Activated CD4-positive, alpha-beta T cell treated with anti-CD3 and anti-CD28 coated beads, Interleukin-2, amount 50 U/mL, for 48 hours (primary cell): ENCODE data around the gene PXMP4.
"Not testable (repeated sequence)": the region's sequence is repeated elsewhere in the genome, so short reads cannot be mapped to it uniquely, and the experiment has no call there.

Experiments
- DNase-seq, 2 experiments: peaks; one replicate each; pipeline ENCODE4 v3.0.0-alpha.2; 2020

Gene PXMP4, protein sequence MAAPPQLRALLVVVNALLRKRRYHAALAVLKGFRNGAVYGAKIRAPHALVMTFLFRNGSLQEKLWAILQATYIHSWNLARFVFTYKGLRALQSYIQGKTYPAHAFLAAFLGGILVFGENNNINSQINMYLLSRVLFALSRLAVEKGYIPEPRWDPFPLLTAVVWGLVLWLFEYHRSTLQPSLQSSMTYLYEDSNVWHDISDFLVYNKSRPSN

DNA sequence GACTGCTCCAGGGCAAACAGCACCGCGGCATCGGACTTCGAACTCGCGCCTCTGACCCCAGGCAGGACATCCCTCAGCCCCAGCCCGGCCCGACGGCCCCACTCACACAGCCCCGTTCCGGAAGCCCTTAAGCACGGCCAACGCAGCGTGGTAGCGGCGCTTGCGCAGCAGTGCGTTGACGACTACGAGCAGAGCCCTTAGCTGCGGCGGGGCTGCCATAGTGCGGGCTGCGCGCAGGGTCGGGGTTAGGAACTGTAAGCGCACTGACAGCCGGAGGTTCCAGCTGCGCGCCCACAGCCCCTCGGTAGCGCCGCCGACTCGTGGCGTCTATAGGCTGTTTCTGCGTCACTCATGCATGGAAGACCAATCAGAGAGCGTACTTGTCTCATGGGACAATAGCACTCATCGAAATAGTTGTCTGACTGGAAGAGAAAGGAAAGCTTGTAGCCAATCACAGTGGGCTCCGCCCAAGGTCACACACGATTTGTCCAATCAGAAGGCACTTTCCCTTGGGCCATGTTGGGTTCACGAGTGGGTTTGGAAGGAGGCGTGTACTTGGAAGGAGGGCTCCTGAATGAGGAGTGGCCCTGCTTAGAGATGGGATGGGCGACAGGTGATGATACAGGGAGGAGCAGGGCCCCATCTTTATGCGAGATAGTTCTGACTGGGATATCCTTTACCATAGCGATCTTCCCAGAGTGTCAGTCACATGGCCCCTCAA, at the start of gene PXMP4:
Gene PXMP4, minus strand, starts transcription at position 322 of the 721 bp plus-strand sequence. Its CDS starts 103 bp downstream, at position 219.
- DNase-seq = peak; percentile 80 to 89

DNA sequence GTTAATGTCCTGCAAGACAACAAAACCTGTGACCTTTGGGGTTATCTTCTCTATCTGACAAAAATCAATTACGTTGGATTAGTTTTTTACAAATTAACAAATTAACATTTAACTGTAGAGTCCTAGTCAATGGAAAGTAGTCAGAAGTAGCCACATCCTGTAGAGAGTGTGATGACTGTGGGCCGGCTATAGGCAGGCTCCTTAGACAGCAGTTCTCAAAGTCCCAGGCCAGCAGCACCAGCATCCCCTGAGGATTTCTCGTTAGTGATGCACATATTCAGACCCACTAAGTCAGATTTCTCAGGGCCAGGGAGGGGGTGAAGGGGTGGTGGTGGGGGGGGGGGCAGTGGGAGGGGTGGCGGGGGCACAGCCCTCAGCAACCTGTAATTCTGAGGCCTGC, 48.9 kb upstream of the PXMP4 start:
- DNase-seq = no peak

DNA sequence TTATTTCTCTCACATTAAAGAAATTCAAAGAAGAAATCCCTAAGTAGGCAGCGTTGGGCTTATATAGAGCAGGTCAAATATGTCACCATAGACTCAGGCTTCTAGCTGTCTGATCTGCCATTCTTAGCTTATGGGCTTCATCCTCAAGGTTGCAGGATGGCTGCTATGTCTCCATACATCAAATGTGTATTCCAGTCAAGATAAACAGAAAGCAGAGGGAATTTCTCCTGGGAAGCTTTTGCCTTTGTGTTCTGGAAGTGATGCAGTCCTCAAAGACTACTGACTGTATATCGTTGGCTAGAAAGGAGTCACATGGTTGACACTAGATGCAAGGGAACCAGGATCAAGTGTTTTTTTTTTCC, 47.6 kb upstream of the PXMP4 start:
- DNase-seq = no peak

DNA sequence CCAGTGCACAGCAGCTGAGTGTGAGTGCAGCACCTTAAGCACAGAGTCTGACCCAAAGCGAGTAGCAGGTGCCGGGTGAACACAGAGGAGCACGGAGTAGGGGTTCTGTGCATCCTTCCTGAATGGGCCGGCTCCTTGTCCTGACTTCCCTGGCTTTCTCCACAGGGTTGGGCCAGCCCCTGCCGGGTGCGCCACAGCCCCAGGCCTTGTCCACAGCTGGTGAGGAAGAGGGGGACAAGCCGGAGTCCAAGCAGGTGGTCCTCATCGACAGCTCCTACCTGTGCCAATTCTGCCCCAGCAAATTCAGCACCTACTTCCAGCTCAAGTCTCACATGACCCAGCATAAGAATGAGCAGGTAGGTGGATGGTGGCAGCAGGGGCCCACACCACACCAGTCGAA, 46.6 kb upstream of the PXMP4 start:
- no peak for DNase-seq

DNA sequence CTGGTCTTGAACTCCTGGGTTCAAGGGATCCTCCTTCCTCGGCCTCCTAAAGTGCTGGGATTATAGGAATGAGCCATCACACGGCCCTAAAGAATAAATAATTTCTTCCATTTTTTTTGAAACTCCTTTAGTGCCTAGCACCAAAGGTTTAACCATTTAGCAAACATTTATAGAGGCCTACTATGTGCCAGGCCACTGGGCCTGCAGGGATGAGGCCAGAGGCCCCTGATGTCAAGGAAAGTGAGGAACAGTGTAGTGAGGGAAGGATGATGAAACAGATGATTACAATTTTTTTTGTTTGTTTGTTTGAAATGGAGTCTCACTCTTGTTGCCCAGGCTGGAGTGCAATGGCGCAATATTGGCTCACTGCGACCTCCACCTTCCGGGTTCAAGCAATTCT, 45.5 kb upstream of the PXMP4 start:
- DNase-seq = no peak

DNA sequence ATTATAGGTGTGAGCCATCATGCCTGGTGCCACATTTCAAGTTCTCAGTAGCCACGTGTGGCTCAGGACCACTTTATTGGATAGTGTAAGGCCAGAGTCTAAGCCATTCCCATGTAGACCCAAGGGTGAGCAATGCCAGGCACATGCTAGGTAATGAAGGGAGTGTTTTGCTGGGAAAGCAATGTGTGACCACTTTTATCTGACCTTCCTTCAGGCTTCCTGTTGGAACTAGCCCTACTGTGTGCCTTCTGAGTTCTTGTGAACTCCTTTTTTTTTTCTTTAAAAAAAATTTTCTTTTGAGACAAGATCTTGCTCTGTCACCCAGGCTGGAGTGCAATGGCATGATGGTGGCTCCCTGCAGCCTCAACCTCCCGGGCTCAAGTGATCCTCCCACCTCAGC, 45.0 kb upstream of the PXMP4 start:
- no peak for DNase-seq

DNA sequence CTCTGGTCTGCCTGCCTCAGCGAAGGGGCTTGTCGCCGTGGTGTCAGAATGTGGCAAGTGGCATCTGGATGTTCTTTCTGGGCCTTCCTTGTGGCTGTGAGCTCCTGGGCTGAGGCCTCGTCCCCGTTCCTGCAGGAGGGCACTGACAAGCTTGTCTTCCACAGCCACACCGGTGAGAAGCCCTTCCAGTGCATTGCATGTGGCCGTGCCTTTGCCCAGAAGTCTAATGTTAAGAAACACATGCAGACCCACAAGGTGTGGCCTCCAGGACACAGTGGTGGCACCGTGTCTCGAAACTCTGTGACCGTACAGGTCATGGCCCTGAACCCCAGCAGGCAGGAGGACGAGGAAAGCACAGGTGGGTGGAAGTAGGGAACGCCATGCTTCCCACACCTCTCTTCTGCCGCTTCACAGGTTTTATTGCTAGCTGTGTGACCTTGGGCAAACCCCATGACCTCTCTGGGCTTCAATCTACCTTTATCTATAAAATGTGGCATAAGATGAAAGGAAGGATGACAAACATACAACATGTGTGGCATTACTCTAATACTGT, 41.7 kb upstream of the PXMP4 start:
- DNase-seq = no peak

DNA sequence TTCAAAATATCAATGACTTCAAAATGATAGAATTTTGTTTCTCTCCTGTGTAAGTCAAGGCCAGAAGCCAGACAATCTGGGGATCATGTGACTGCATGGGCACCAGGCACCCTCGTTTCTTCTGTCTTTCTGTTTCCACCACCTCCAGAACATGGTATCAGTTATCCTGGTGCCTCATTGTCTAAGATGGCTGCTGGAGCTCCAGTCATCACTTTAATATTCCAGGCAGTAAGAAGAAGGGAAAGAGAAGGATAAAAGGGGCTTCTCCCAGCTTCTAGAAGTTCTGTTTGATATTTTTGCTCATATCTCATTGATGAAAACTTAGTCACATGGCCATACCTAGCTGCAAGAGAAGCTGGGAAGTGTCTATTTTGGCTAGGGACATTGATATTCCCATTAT, 37.3 kb upstream of the PXMP4 start:
- DNase-seq = no peak

DNA sequence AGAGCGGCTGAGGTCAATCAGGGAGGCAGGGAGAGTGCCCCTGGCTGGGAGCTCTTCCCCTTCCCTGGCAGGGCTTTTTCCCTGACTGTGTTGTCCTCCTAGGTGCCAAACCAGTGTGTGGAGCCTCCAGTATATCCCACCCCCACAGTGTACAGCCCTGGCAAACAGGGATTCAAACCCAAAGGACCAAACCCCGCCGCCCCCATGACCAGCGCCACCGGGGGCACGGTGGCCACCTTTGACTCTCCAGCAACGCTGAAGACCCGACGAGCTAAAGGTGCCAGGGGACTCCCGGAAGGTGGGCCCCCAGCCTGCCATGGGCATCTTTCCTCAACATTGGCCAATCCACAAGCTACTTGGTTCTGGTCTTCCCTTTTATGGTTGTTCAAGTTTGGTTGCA, 36.9 kb upstream of the PXMP4 start:
- DNase-seq = no peak

DNA sequence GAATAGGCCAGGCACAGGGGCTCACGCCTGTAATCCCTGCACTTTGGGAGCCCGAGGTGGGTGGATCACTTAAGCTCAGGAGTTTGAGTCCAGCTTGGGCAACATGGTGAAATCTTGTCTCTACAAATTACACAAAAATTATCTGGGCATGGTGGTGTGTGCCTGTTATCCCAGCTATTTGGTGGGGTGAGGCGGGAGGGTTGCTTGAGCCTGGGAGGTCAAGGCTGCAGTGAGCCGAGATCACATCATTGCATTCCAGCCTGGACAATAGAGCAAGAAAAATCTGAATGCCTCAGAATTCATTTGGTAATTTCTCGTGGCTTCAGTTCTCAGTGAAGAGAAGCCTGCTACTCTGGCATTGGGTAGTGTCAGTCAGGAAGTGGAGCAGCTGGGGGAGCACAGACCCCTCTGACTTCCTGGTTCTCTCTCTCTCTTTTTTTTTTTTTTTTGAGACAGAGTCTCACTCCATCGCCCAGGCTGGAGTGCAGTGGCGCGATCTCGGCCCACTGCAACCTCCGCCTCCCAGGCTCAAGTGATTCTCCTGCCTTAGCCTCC, 35.9 kb upstream of the PXMP4 start:
- not testable (repeated sequence) for DNase-seq

DNA sequence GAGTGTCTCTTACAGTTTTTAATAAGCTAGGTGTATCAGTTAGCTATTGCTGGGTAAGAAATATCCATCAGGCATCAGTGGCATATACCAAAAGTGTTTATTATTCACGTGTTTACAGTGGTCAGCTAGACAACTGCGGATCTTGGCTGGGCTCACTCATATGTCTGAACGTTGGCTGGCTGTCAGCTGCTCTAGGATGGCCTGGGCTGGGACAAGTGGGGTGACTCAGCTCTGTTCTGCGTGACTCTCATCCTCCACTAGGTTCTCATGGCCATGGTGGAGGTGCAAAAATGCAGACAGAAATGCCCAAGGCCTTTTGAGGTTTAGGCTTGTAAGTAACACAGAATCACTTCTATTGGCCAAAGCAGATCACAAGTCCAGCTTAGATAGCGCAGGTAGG, 33.7 kb upstream of the PXMP4 start:
- no peak for DNase-seq

DNA sequence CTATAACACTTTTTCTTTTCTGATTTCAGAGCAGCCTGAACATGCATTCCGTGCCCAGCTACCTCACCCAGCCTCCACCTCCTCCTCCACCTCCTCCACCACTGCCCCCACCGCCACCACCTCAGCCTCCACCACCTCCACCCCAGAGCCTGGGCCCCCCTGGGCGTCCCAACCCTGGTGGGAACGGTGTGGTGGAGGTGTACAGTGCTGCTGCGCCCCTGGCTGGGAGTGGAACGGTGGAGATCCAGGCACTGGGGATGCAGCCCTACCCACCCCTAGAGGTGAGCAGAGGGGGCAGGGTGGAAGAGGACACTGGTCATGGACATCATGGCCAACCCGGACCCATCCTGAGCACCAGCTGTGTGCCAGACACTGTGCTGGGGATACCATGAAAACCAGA, 33.0 kb upstream of the PXMP4 start:
- DNase-seq = no peak

DNA sequence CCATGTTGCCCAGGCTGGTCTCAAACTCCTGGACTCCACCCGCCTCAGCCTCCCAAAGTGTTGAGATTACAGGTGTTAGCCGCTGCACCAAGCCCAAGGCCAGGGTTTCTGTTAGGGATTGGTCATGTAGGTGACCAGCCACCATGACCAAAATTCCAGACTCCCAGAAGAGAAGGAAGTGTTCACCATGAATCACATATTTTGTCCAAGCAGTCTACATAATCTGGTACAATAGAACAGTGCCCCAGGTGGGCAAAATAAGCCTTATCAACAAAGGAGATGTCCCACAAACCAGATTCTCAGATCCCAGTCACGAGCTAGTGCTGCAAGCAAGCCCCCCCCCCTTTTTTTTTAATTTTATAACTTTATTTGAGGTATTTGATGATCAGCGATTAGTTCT, 31.7 kb upstream of the PXMP4 start:
- DNase-seq = no peak

DNA sequence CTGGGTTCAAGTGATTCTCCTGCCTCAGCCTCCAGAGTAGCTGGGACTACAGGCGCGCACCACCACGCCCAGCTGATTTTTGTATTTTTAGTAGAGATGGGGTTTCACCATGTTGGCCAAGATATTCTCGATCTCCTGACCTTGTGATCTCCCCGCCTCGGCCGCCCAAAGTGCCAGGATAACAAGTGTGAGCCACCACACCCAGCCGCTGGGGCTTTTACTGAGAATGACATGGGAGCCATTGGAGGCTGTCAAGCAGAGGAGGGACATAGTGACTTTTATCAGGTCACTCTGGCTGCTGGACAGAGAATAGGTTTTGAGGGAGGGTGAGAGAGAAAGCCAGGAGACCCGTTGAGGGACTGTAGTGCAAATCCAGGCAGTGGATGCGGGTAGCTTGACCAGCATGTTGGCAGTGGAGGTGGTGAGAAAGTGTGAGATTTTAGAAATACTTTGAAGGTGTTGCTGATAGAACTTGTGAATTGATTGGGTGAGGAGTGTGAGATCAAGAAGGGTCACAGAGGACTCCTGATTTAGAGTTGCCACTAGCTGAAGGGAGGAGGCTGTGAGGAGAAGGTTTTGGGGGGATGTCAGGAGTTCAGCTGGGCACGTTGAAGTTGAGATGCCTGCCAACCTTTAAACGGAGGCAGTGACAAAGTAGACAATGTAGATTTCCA, 26.4 kb upstream of the PXMP4 start:
- DNase-seq = no peak

DNA sequence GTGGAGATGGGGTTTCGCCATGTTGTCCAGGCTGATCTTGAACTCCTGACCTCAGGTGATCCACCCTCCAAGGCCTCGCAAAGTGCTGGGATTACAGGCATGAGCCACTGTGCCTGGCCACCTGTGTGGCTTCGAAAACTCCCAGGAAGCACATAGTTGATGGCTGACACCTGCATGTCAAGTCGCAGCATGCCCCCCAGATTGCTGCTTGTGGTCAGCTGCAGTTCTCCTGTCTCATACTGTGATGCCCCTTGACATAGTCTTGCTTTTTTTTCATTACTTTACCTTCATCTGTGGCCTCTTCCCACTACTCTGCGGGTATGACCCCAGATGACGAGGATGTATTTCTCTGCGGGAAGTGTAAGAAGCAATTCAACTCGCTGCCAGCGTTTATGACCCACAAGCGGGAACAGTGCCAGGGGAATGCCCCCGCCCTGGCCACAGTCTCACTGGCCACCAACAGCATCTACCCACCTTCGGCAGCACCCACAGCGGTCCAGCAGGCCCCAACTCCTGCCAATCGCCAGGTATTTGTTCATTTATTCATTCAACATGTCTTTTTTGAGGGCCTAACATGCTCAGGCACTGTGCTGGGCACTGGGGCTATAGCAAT, 24.8 kb upstream of the PXMP4 start:
- no peak for DNase-seq

DNA sequence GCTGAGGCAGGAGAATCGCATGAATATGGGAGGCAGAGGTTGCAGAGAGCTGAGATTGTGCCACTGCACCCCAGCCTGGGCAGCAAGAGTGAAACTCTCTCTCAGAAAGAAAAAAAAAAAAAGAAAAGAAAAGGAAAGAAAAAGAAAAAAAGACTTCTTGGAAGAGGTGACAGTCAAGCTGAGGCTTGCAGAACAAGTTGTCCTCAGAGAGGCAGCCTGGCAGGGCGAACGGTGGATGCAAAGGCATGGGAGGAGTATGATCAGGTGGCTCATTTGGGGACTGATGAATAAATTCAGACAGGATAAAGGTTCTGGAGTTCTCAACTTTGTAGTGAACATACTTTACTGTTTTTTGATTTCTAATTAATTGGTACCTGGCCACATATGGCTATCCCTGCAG, 24.1 kb upstream of the PXMP4 start:
- no peak for DNase-seq

DNA sequence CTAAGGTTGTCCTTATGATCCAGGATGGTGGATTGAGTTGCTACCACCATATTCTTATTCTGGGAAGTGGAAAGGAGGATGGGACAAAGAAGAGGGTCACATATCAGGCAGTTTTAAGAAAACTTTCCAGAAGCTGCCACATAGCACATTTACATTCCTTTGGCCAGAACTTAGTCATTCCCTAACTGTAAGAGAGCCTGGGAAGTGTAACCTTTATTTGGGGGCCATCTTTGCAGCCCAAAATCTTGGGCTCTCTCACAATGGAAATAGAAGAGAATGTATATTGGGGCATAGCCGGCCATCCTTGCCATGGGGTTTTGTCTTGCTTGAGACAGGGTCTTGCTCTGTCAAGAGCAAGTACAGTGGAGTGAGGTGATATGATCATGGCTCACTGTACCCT, 20.1 kb upstream of the PXMP4 start:
- no peak for DNase-seq

DNA sequence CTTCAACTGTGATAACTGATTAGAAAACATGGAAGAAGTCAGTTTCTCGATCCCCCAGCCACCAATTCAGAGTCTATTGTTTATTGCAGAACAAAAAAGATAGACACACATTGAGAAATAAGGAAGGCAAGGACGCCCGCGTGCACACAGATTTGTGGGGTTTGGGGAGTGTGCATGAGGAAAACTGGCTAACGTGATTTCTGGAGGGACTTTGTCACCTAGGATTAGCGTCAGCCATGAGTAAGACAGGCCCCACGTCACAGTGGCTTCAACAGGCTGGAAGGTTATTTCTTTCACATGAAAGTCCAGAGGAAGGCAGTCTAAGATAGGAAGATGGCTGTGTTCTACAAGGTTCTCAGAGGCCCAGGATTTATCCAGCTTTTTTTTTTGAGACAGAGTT, 19.4 kb upstream of the PXMP4 start:
- DNase-seq = no peak

DNA sequence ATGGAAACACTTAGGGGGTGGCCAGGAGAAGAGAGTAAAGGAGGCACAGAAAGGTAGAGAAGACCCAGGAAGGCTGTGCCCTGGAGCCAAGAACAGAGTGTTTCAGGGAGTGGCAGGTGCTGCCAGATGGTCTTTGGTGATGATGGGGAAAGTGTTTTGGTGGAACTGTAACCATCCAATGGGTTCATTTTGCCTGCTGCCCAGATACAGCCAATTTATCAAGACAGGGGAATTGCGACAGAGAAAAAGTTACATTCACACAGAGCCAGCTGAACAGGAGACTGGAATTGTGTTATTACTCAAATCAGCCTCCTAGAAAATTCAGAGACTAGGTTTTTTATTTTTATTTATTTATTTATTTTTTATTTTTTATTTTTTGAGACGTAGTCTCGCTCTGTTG, 16.9 kb upstream of the PXMP4 start:
- no peak for DNase-seq

DNA sequence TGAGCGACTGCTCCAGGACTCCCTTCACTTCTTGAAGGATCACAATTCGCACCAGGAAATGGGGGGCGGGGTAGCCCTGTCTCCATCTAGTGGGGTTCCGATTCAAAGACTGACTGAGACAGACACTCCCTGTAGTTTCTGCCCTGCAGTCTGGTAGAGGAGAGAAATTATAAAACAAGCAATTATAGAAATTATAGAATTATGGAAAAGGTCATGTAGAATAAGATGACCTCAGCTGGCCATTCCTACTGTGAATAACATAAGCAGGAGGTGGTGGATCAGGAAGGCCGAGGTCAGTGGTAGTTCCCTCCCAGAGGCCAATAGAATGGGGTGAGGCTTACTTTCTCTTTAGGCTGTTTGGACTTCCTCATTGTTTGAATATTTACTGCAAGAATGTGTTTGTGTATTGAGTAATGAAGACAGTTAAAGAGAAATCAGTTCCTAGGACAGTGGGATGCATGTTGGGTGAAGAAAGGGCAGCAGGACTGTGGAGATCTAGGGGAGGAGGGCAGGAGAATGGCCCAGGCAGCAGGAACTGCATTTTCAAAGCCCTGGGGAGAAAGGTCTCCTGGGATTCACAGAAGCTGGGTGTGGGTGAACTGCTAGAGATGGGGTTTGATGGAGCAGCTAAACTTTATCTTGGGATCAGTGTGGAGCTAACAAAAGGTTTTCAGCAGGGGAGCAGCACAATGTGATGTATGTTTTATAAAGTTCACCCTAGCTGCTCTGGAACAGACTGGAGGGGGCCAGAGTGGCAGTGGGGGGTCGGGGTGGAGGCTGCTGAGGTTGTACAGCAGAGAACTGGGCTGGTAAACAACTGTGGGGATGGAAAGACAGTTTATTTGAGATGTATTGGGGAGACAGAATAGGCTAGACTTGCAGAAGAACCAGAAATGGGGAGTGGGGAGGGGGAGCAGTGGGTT, 13.8 kb upstream of the PXMP4 start:
- DNase-seq = no peak

DNA sequence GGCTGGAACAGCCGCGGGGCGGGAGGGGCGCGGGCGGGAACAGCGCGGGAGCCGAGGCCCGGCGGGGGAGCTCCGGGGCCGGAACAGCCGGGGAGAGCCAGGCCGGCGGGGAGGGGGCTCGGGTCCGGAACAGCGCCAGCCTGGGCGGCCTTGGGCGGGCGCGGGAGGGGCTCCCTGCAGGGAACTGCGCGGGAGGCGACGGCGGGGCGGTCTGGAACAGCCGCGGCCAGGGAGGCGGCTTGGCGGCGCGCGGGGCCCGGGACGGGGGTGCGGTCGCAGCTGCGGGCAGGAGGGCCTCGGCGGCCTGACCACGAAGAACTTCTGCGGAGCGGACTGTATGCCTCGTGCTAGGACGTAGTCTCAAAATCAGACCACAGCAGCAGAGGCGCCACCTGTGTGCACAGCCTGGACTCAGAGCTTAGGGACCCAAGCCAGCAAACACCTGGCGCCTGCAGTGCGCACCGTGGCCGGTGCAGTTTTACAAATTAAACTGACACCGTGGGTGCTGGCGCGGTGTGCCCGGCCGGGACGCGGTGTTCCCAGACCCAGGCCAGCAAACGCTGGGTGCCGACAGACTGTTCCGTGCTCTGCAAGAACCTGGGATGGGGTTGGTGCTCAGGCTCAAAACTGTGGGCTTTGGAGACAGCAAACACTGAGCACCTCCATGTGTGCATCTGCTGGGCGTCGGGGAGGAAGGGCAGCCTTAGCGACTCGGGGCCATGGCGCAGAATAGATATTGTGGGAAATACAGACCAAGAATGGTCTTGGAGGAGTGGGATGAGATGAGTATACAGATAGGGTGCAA, 12.3 kb upstream of the PXMP4 start:
- peak; percentile 75 to 77 for DNase-seq
